Endothelial cell of hepatic sinusoid (primary cell): ENCODE results near the gene KIR2DL1.
"Not testable (repeated sequence)": the region's sequence is repeated elsewhere in the genome, so short reads cannot be mapped to it uniquely, and the experiment has no call there.

Experiments used
- in situ Hi-C: cut with HindIII; loops from 2 replicates; pipeline ENCODE4 v1.10.0; 2017; ENCODE audit warnings: low sequenced_read_pairs

The KIR2DL1 gene

DNA sequence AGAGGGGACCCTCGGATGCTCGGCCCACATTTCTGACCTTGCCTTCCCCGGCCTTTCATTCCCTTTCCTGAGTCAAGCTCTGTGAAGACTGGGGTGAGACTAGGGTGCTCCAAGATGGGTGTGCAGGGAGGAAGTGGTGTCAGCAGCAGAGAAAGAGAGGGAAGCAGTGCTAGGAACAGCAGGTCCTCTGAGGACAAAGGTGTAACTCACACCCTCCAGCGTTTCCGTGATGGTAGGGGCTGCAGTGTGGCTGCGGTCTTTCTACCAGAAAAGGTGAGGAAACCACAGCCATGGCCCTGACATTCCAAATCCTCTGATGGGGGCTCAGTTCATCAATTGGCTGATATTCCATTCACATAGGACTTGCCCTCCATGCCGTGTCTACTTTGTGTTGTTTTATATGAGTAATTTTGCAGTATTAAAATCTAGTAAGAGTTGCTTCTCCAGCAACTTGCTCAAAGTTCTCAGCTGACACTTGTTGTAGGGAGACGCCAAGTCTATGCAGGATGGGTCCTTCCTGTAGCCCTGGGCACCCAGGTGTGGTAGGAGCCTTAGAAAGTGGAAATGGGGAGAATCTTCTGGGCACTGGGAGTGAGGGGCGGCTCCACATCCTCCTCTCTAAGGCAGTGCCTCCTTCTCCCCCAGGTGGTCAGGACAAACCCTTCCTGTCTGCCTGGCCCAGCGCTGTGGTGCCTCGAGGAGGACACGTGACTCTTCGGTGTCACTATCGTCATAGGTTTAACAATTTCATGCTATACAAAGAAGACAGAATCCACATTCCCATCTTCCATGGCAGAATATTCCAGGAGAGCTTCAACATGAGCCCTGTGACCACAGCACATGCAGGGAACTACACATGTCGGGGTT lies 48.3 kb downstream of the KIR2DL1 start:
- in situ Hi-C loops = no loop called here

- in situ Hi-C loops = not testable (repeated sequence)
Measured at GRCh38 chr19:54824416-54824815, 54.8 kb downstream of the KIR2DL1 start.

DNA sequence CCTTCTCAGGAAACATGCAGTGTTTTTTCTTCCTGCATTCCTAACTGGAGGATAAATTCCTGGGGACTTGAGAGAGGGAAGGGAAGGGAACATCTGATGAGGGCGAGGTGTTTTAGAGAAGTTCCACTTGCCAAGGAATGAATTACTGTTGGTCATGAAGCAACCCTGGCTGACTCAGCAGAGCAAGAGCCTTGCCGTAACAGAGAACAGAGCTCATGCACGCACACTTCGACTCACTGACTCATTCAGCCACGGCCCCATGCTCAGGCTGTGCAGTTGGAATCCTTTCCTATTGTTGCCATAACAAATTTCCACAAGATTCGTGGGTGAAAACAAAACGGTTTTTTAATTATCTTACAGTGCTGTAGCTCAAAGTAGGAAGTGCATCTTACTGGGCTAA lies 55.7 kb downstream of the KIR2DL1 start:
- in situ Hi-C loops = not testable (repeated sequence)

- in situ Hi-C loops = not testable (repeated sequence)
Measured at GRCh38 chr19:54828064-54828463, 58.5 kb downstream of the KIR2DL1 start.

DNA sequence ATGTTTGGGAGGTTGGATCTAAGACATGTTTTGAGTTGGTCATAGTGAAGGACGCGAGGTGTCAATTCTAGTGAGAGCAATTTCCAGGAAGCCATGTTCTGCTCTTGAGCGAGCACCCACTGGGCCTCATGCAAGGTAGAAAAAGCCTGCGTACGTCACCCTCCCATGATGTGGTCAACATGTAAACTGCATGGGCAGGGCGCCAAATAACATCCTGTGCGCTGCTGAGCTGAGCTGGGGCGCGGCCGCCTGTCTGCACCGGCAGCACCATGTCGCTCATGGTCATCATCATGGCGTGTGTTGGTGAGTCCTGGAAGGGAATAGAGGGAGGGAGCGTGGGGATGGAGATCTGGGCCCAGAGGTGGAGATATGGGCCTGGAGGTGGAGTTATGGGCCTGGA lies 62.9 kb downstream of the KIR2DL1 start, which contains the start of gene KIR2DS4:
KIR2DS4 (plus strand) TSS at position 181 of the 400 bp plus-strand sequence.
- in situ Hi-C loops = not testable (repeated sequence)
